HG03432 (cell line): ENCODE data around the gene NREP.

Experiments used
- ATAC-seq: cut with Tn5 transposase; IDR thresholded peaks from one replicate; pipeline ENCODE4 v1.9.1; 2021; ENCODE audit warnings: mild to moderate bottlenecking, moderate library complexity; ENCODE audit not compliant: unreplicated experiment

NREP gene

DNA sequence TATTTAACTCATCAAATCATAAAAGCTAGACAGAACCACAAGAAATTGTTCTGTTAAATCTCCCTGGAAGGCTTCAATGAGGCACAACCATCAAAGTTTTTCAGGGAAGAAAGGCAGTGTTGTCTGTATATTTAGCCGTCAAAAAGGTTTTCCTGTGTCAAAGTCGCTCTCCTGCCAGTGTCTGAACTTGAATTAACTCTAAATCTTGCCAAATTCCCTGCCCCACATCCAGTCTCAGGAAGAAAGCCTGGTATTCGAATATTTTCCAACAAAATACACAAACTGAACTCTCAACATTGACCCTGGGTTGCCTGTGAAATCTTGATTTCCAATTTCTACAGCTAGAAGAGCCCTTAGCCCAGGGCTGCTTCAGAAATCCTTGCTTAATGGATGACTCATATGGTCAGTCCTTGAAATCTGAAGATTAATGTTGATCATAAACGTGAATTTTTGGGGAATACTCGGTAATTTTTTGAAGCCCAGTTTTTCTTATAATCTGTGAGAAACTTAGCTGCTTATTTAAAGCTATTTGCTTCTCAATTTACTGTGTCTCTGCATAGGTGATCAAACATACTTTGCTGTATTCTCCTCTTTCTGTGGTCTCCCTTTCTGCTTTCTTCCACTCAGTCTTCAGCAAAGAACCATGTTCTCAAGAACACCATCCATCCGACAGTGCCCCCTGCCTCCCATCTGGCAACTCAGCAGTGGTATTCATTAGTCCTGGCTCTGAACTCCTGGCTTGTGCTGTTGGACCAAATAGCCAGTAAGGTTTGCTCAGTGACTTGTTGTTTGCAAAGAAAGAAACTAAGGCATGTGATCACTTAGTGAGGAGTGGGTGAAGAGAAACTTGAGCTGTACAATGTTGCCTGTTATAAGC, 58.9 kb downstream of the NREP start:
- no peak for ATAC-seq

DNA sequence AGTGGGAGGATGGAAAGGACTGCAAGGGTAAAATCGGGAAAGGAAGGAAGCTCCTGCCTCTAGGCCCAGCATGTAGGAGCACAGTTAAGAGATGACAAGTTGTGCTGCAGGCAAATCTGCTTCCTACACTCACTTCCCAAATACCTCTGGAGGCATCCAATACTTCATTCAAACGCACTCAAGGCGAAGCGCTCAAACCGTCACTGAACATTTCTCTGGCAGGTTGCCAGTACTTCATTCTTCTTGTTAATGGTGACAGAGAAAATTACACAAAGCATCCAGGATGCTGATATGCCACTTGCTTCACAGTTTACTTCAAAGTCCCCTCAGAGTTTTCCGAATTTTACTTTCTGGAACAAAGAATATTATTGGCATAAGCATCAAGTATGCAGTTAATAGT, 59.8 kb downstream of the NREP start:
- no peak for ATAC-seq

DNA sequence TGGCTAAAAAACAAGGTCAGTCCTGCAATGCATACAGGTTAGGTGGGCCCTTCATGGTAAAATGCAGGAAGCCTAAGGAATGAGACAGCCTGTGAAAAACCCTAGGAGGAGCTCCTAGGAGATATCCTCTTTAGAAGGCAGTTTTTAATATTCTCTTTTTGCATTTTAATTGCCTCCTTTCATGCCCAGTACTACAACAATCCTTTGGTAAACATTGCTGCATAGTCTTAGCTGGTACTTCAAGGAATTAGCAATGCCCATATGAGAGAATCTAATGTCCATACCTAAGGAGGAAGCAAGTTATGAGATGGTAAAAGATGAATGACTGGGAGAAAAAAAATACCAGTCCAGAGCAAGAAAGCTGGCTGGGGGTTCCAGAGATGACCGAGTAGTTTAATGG, 61.0 kb downstream of the NREP start:
- ATAC-seq, result no peak

DNA sequence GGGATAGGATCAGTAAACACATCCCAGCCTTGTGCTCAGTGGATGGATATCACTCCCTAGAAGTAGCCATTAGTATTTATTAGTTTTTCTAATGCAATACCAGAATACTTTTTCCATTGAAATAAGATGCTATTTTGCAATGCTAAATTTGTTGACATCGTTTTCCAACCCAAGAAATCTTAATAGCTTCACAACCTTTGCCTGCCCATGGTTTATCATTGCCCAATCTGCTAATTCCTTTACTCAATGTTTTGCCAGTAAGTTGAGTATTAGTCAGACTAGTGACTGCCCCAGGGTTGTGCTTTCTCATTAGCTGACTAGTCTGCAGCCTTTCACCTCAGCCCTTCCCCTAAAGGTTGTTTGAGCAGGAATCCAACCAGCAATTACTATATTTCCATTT, 62.9 kb downstream of the NREP start:
- no peak for ATAC-seq

DNA sequence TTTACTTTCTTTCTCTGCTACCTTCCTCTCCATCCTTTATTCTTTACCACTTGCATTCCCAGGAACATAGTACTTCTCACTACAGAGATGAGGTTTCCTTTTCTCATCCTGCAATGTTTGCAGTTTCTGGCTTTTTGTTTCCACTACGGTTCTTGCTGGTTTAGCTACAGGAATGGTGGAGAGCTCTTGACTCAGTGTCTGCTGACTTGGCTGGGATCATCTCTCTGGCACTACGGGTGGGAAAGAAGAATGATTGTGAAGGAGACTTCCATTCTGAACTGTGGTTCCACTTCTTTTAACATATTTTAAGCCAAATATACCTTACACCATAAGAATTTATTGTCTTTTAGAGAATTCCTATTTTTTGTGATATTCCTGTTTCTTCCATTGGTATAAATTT, 65.1 kb downstream of the NREP start:
- no peak for ATAC-seq

DNA sequence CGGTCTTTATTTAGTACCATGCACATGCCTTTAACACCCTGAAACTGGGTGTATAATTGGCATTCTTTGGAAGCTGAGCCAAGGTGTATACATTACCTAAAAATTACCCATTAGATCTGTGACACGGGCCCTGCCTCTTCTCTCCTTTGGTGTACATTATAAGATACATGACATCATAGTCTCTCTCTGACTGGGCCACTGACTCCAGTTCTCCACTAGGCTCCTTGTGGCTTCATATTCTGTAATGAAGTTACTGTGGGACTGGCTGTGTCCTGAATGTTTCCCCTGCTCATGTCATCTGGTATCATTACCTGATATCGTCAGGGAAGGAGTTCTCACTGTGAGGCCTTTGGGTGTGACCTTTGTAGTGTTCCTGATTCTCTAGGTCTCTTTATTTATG, 65.5 kb downstream of the NREP start:
- ATAC-seq, result no peak

DNA sequence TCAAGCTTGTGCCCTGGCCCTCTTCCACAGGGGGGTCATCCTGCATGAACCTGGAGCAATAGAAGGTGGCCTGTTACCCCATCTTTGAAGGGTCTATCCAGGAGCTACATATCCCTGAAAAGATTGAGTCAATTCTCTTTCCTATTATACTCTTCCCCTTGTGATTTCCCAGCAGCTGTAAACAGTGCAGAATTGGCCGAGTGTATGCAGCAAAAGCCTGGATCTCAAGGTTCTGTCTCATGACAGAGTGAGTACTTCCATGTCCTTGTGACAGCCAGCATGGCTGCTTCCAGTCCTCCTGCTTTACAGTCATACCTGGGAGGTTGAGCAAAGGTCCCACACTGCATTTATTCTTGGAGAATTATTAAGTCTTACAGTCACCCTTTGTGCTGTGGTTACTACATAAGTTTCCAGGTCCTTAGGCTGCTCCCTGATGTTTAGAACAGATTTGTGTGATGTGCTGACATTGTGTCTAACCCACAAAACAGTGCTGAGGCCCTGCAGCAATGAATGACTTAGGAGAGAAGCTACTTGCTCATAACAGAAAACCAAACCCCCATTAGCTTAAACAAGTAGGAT, 67.5 kb downstream of the NREP start:
- no peak for ATAC-seq

DNA sequence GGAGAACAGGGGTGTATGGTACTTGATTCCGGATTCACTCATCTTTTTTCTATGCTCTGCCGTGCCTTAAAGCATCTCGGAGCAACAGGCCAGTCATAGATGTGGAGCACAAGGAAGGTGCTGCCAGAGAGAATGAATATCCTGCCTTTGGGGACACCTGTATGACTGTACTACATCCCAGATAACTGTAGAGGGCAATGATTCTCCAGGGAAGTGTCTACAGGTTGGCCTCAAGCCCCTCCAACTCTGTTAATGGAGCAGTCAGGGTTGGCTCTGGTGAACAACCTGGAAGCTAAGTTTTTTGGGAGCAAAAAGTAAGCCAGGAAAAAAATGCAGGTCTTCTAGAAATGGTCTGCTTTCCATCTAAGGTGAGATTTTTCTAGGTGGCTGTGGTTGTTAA, 71.0 kb downstream of the NREP start:
- ATAC-seq, result no peak

DNA sequence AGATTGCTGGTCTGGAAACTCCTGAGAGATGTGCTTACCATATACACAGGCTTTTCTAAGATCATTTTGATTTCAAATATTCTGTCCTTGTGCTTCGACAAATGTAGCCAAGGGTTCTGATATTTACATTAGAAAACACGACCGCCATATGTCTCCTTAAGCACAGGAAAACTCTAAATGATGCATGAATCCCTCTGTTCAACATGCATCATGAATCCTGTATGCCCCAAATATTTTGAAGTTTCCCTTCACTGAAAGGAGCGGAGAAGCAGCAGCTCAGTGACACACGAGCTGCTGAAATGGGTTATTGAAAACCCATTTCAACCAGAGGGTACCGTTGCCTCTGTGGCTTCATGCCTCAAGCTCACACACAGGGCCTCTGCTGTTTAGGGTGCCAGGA, 74.4 kb downstream of the NREP start:
- no peak for ATAC-seq

DNA sequence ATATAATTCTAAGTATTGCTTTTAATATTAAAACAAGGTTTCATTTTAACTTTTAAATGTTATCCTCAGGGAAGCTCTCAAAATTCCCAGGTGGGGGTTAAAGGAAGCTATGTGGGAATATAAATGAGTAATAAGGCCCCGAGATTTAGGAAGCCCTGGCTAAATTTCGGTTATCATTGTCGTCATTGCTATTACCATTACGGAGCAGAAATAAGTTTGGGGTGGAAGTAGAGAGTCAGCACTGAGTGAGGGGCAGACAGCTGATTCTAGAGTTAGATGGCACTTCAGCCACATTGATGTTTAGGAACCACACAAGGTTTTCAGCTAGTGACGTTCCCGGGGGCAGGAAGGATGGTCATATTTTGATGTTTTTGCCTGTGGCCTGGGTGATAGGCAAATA, 74.9 kb downstream of the NREP start:
- no peak for ATAC-seq

DNA sequence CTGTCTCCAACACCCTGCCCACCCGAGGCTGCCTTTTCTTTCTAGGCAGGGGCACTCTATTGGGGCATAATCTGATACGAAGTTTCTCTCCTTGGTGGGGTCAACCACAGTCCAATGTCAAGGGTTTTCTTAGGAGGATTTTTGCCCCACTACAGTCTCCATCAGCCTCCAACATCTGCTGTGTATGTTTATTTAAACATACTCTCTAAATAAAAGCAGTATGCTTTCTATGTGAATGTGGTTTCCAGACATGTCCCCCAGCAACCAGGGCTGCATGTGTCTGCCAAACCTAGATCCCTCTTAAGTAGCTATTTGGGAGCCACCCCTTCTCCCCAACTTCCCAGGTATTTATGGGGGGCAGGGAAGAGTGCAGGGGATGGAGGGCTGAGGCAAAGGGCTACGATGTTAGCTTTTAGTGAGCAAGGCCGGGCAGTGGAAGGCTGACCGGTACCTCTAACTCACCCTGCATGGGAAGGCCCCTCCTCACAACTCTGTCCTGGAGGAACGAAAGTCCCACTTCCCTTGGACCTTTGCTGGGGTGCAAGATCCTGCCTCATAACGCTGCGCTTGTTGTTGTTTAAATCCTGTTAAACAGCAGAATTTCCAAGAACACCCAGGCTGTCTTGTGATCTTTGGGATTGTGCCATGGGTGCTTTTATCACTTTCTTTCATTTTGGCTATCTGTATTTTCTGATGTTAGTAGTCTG, 75.4 kb downstream of the NREP start:
- ATAC-seq, result no peak

DNA sequence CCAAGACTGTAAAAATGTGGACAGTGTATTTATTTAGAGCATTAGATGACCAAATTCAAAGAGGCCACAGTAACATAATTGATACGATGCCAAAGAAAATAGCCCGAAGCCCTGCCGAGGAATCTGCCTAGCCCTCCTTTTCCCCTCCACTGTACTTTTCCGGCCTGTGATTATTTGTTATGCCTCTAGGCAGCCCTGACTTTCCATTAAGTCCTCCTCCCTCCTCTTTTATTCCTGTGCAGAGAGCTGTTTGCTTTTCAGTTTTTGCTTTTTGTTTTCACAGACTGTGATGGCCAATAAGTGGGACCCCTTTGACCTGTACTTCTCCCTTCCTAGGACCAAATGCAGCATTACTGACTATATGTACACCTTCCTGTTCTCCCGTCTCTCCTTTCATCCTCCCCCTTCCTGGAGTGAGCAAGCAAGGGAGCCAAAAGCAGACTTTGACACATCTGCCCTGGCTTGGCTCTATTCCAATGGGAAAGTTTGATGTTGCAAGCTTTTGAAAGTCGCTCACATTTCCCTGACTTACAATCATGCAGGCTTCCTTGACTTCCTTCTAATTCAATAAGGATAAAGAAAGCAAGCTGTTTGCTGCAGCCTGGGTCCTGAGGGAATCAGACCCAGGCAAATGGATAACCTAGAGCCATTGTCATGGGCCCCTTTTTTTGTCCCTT, 76.1 kb downstream of the NREP start:
- ATAC-seq, result no peak

DNA sequence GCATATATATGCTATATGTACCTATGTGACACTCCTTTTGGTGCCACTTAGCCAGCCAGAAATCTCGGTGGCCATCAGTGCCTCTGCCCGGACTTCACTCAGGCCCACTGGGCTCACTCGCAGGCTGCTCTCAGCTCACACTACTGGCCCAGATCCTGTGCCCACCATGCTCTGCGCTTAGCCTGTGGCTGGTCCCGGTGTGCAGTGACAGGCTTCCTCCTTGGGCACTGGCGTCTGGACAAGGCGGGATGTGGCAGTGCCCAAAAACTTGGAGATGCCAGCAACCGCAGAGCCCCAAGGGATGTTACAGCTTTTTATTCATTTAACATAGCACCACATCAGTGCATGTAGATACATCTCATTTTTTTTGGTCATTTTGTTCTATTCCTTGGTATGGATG, 77.4 kb downstream of the NREP start:
- no peak for ATAC-seq
